ENCODE data around the gene GPER1.
"Not testable (repeated sequence)": the region's sequence is repeated elsewhere in the genome, so short reads cannot be mapped to it uniquely, and the experiment has no call there.

Gene GPER1

GRCh38 chr7:1141651-1142050 lies 53.7 kb downstream of the GPER1 start:
- no peak for DNase-seq (ENCODE audit: low read depth, low spot score)

DNA sequence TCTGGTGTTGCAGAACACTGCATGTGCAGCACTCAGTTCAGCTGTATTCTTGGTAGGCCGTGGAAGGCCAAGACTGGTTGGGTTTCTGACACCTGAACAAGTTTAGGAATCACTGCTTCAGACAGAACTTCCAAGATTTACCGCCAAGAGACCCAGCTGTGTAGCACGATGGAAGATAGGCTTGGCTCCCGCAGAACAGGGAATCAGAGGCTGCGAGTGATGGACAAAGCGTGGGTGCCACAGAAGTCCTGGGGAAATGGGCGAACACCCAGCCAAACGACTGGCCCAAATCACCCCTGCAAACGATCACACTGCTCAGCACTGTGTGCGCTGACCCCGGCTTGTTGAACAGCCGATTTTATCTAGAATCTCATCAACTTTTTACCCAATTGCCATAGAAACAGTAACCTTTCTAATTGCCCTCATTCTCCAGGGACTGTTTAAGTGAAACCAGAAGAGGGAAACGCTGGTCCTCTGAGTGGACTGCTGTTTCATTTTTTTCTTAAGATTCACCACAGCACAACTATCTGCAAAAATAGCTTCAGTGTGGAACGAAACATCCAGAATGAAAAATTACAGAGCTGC lies 54.2 kb downstream of the GPER1 start:
- no peak for DNase-seq (ENCODE audit: low read depth, low spot score)

DNA sequence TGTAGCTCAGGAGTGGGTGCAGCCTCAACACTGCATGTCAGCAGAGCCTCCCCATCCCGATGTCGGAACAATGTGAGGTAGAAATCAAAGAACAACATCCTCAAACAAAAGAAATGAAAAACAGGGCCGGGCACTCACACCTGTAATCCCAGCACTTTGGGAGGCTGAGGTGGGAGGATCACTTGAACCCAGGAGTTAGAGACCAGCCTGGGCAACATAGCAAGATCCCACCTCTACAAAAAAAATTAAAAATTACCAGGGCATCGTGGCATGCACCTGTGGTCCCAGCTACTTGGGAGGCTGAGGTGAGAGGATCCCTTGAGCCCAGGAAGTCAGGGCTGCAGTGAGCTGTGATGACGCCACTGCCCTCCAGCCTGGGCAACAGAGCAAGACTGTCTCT lies 55.1 kb downstream of the GPER1 start:
- DNase-seq (ENCODE audit: low read depth, low spot score), result not testable (repeated sequence)

Data from activated naive CD8-positive, alpha-beta T cell treated with anti-CD3 and anti-CD28 coated beads, Interleukin-2, amount 50 U/mL, for 16 hours (primary cell).